ENCODE results near the gene SLC44A2.

- no peak for TF ChIP-seq CTCF (CRISPR knock-in tag; IDR thresholded peaks at IDR 0.05)
- no peak for TF ChIP-seq E2F1 (CRISPR knock-in tag; IDR thresholded peaks at IDR 0.05)
- TF ChIP-seq ZBTB10 (CRISPR knock-in tag; IDR thresholded peaks at IDR 0.05; ENCODE audit: borderline replicate concordance): no peak
- no peak for TF ChIP-seq HNRNPL (IDR thresholded peaks at IDR 0.05; ENCODE audit: low read depth, low read length)
- TF ChIP-seq EZH2 (conservative IDR thresholded peaks at IDR 0.05; ENCODE audit: low read depth, low read length): no peak
These were observed 14.5 kb downstream of the SLC44A2 start for GRCh38 chr19:10639836-10640235.

Measured in HepG2 (cell line).